HG02970 (cell line): ENCODE measurements around the gene MAPKBP1.
"Not testable (repeated sequence)": the region's sequence is repeated elsewhere in the genome, so short reads cannot be mapped to it uniquely, and the experiment has no call there.

ENCODE experiments used
- ATAC-seq: cut with Tn5 transposase; IDR thresholded peaks from one replicate; pipeline ENCODE4 v1.9.1; 2021; ENCODE audit warnings: mild to moderate bottlenecking, moderate library complexity, moderate number of reproducible peaks; ENCODE audit not compliant: unreplicated experiment, low FRiP score

MAPKBP1 gene

DNA sequence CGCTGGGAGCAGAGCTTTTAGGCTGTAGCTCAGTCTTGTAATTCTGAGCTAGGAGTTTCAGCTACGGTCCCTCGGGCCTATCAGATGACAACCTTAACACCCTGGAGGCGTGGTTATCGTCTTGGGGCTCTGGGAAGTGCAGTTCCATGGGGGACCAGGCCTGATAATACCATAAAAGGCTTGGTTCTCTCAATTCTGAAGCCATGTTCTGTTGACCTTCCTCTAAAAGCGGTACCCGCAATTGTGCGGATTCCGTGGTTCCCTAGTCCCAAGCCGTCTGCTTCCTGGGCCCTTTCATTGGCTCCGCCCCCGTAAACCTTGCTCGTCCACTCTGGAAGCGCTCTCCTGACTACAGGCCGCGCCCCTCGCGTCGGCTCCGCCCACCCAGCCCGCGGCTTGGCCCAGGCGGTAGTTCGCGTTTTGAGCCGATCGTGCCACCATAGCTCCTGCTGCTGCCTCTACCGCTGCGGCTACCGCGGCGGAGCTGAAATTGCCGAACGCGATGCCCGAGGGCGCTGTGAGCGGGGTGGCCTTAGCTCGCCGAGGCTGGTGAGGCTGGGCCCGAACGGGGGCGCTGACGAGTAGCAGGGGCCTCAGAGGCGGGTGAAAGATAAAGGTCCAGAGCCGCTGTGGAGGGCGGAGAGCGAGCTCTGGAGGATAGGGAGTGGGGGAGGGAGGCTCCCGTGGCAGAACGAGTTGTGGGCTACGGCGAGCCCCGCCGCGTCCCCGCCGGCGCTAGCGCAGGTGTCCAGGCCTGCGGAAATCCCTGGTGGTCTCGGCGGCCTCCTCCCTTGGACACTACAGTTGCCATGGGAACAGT is at the start of gene MAPKBP1:
MAPKBP1 (plus strand) TSS at position 423 of the 820 bp plus-strand sequence. CDS start 792 bp downstream, outside the sequence.
- peak; percentile 86 for ATAC-seq

DNA sequence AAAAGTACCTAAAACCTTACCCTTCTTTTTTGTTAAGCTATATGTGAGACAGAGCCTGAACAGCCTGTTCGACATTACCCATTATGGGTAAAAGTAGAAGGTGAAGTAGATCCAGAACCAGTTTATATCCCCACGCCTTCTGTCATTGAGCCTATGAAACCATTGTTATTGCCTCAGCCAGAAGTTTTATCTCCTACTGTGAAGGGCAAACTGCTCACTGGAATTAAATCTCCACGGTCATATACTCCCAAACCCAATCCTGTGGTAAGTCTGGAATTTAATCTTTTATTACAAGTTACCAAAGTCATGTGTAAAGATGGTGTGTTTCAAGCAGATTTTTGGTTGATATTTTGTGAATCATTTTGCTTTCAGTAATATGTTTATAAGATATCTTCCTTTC is 47.1 kb upstream of the MAPKBP1 start:
- ATAC-seq: no peak

DNA sequence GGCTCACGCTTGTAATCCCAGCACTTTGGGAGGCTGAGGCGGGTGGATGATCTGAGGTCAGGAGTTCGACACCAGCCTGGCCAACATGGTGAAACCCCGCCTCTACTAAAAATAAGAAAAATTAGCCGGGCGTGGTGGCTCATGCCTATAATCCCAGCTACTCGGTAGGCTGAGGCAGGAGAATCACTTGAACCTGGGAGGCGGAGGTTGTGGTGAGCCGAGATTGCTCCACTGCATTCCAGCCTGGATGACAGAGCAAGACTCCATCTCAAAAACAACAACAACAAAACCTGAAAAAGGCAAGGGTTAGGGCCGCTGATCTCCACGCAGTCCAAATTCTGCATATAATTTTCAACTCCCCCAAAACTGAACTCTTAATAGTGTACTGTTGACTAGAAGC is 46.2 kb upstream of the MAPKBP1 start:
- not testable (repeated sequence) for ATAC-seq

- ATAC-seq: no peak
Observed at GRCh38 chr15:41730543-41730942, 43.7 kb upstream of the MAPKBP1 start.

- ATAC-seq: no peak
Observed at GRCh38 chr15:41732483-41732882, 41.8 kb upstream of the MAPKBP1 start.

DNA sequence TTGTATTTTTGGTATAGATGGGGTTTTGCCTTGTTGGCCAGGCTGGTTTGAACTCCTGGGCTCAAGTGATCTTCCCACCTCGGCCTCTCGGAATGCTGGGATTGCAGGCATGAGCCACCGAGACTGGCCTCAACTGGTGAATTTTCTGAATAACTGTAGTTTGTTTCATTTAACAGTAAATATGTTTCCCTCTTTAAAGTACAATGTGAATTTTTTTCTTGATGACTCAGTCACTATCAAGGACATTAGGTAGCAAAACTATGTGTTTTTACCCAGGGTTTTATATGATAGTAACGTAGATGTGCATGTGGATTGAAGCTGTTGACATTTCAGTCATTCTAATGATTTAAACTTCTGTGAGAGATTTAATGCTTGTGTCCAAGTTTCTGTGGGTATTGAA is 40.2 kb upstream of the MAPKBP1 start:
- no peak for ATAC-seq

DNA sequence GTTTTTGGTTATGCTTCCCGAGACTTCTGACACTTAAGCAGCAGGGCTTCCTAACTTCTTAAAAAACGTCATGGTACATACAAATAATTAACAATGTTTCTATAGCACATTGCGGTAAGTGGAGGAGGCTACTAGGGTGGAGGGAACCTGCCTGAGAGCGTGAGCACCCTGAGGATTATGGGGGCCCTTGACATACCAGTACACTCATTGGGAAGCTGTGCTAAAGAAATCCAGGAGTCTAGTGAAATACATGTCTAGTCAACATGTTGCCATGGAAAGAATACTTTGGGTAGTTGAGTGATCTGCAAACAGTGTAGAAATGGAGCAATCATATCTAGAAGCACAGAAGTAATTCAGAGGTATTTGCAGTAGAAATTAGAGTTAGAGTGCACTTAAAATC is 39.2 kb upstream of the MAPKBP1 start:
- no peak for ATAC-seq

- not testable (repeated sequence) for ATAC-seq
Observed at GRCh38 chr15:41735492-41735891, 38.8 kb upstream of the MAPKBP1 start.

DNA sequence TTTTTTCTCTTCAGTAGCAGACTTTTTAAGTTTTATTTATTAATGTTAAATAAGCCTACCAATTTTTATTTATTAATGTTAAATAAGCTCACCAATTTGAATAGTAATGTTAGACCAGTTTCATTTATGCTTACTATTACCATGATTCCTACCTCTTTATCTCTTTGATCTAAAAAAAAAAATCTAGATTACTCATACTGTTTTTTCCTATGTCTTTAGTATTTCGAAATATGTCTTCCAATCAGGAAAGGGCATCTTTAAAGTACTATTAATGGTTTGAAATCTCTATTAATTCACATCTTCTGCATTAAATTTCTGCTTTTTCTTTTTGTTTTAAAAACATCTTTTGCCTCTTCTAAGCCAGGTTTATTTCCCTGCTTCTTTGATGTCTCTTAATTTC is 27.5 kb upstream of the MAPKBP1 start:
- no peak for ATAC-seq

DNA sequence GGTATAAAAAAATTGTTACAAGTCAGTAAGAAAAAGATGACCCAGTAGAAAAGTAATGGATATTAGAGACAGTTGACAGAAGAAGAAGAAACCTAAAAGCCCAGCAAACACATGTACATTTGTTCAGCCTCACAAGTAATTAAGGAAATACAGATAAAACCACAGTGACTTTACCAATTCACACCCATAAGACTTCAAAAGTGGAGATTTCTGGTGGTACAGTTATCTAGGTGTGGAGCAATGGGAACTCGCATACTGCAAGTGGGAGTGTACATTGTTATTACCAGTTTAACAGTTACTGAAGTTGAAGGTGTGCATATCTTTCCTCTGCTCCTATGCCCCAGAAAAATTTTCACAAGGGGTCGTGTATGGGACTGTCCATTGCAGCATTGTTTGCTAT is 18.1 kb upstream of the MAPKBP1 start:
- ATAC-seq: no peak

DNA sequence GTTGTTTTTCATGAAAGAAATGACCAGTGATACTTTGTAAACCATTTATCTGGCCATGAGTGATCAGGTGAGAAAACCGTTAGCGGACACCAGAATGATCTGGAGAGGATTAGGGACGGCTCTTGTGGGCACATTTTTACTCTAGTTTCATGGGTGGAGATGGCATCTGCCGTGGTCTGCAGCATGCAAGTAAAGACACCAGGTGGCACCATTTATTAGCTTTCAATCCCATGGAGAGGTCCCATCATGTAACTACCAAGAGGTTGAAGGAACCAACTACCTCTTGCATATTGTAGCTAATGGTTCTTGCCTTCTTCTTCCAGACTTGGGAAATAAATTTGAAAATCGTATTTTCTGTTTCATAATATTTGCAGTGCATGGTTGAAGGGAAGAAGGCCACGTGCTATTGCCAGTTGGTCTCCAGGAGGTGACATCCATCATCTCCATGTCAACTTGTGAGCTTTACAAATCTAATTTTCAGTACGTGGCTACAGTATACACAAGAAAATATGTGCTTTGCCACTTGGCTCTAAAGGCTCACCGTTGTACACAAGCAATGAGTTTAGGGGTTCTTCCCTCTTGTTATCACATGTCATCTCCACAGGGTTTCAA is 1.5 kb upstream of the MAPKBP1 start:
- no peak for ATAC-seq

- no peak for ATAC-seq
Observed at GRCh38 chr15:41773332-41773728, 954 bp upstream of the MAPKBP1 start.

- no peak for ATAC-seq
Observed at GRCh38 chr15:41773729-41774061, 589 bp upstream of the MAPKBP1 start.

- no peak for ATAC-seq
Observed at GRCh38 chr15:41774882-41775417, 666 bp downstream of the MAPKBP1 start.

- ATAC-seq: no peak
Observed at GRCh38 chr15:41775651-41776050, 1.4 kb downstream of the MAPKBP1 start.

- no peak for ATAC-seq
Observed at GRCh38 chr15:41777421-41777973, 3.2 kb downstream of the MAPKBP1 start.

DNA sequence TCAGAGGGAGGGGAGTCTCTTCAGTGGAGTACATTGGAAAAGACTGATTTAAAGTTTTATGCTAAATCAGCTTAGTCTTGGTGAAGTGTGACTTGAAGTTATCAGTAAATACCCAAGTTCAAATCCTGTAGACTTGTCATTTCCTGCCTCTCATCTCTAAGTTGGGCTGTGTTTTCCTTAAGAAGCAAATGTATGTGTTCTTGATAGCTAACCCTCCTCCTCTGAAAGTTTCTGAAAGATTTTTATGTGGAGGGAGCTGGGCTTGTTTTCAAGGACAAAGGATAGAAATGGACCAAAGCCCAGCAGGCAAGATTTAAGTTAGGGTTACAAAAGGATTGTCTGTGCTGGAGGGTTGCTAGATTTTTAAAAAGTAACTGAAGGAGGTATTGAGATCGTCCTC is 4.2 kb downstream of the MAPKBP1 start:
- no peak for ATAC-seq

- no peak for ATAC-seq
Observed at GRCh38 chr15:41779662-41780157, 5.4 kb downstream of the MAPKBP1 start.

- ATAC-seq: no peak
Observed at GRCh38 chr15:41780266-41780665, 6.0 kb downstream of the MAPKBP1 start.

- no peak for ATAC-seq
Observed at GRCh38 chr15:41780727-41781126, 6.4 kb downstream of the MAPKBP1 start.
